HepG2 (cell line): ENCODE data around the gene NRL. TPM values are rescaled to one million over a fixed set of nuclear protein-coding genes. Genes with fewer than 3 reads are reported as not detected.
A peak's percentile ranks its signal among the peaks of the same experiment; 100 is the strongest.

Experiments
- ATAC-seq: fragments of 200-7000 bp; cut with Tn5 transposase; 3 replicates; pipeline ENCODE4 v1.9.1; 2020; ENCODE audit warnings: mild to moderate bottlenecking, moderate library complexity
- BruUV-seq: library from RNA; stranded (reverse); fragments of 400-500 nt; replicated peaks from 2 replicates; lab custom pipeline; 2021; lab: Mats Ljungman, UMichigan
- CTCF ChIA-PET: fragments of 300-600 bp; formaldehyde crosslinking; extraction: SDS; loops from one replicate; lab custom pipeline; 2021; ENCODE audit warnings: low total read pairs, inconsistent platforms, low intra/inter-chr PET ratio; lab: Yijun Ruan, JAX
- POLR2A ChIA-PET: fragments of 350-600 bp; sonication (Branson Sonifier 250); formaldehyde crosslinking; loops from one replicate; lab custom pipeline; 2020; ENCODE audit warnings: antibody characterized with exemption, inconsistent platforms; lab: Yijun Ruan, JAX
- DNase-seq: peaks from one replicate; pipeline ENCODE4 v3.0.0-alpha.2; 2015; ENCODE audit warnings: low spot score
- FAIRE-seq: peaks from 3 replicates; lab custom pipeline; 2011; peaks lifted over from hg19 to GRCh38; lab: Jason Lieb, UNC
- H2AFZ ChIP-seq: one replicate; pipeline ENCODE4 v1.6.1; 2011; ENCODE audit warnings: low read length, inconsistent platforms
- H3K27ac ChIP-seq: fragments of 300-600 bp; 3 replicates; pipeline ENCODE4 v1.8.0; 2011; ENCODE audit warnings: mixed run types, mild to moderate bottlenecking, mixed read lengths, low read length, inconsistent platforms; ENCODE audit not compliant: insufficient read depth; ENCODE audit errors: extremely low read length
- H3K27me3 ChIP-seq, 2 experiments: fragments of 200-600 bp in 1 of 2; 2 replicates in 1 of 2; 3 replicates in 1 of 2; pipeline versions ENCODE4 v1.6.0 to v1.8.0; 2011; ENCODE audit warnings: low read length in 2 of 2, mild to moderate bottlenecking in 2 of 2, moderate library complexity in 2 of 2, inconsistent platforms in 1 of 2; ENCODE audit not compliant: insufficient read depth in 2 of 2, control insufficient read depth in 1 of 2
- H3K36me3 ChIP-seq, 2 experiments: fragments of 200-600 bp in 1 of 2; replicated peaks in 1 of 2; 2 replicates in 1 of 2; 3 replicates in 1 of 2; pipeline versions ENCODE4 v1.5.1 to v1.8.0; 2011; ENCODE audit warnings: low read length in 2 of 2, inconsistent platforms in 1 of 2; ENCODE audit not compliant: insufficient read depth in 2 of 2, control insufficient read depth in 1 of 2
- H3K4me1 ChIP-seq: 2 replicates; pipeline ENCODE4 v1.5.1; 2012; ENCODE audit warnings: low read length, inconsistent platforms; ENCODE audit not compliant: insufficient read depth
- H3K4me2 ChIP-seq: 2 replicates; pipeline ENCODE4 v1.6.0; 2011; ENCODE audit warnings: low read depth, low read length, inconsistent platforms
- H3K4me3 ChIP-seq, 3 experiments: fragments of 200-600 bp in 1 of 3; sonication (generic), shearing (Covaris generic) in 1 of 3; replicated peaks in 1 of 3; 2 replicates each; pipeline ENCODE4 v1.5.1; 2011 to 2016; ENCODE audit warnings: low read length in 3 of 3, inconsistent platforms in 2 of 3, low read depth in 2 of 3, mild to moderate bottlenecking in 2 of 3, control low read depth in 1 of 3, mixed read lengths in 1 of 3; ENCODE audit not compliant: insufficient read depth in 1 of 3
- H3K79me2 ChIP-seq: one replicate; pipeline ENCODE4 v1.6.1; 2011; ENCODE audit warnings: low read length, inconsistent platforms; ENCODE audit not compliant: insufficient read depth
- H3K9ac ChIP-seq: 2 replicates; pipeline ENCODE4 v1.6.0; 2011; ENCODE audit warnings: mild to moderate bottlenecking, low read depth, low read length, inconsistent platforms; ENCODE audit not compliant: insufficient read depth
- H3K9me3 ChIP-seq: 2 replicates; pipeline ENCODE4 v1.5.1; 2012; ENCODE audit warnings: mild to moderate bottlenecking, low read length
- H4K20me1 ChIP-seq: 2 replicates; pipeline ENCODE4 v1.6.0; 2011; ENCODE audit warnings: inconsistent platforms, mild to moderate bottlenecking, low read length, moderate library complexity; ENCODE audit not compliant: insufficient read depth
- CENPT ChIP-seq: sonication (generic); formaldehyde crosslinking; IDR thresholded peaks from 2 replicates; pipeline ENCODE4 v1.8.0; 2022; ENCODE audit warnings: low read depth, mild to moderate bottlenecking, moderate library complexity, missing genetic modification reagents
- CREM ChIP-seq, 2 experiments: sonication (generic) in 1 of 2; formaldehyde crosslinking in 1 of 2; IDR thresholded peaks; 2 replicates each; pipeline versions ENCODE4 v1.4.0 to v1.6.1; 2016 to 2020; ENCODE audit warnings: antibody characterized with exemption in 1 of 2, mild to moderate bottlenecking in 1 of 2, missing genetic modification reagents in 1 of 2
- HOXA3 ChIP-seq: sonication (generic); formaldehyde crosslinking; IDR thresholded peaks from 2 replicates; pipeline ENCODE4 v1.5.0; 2020; ENCODE audit warnings: missing genetic modification reagents
- NR3C1 ChIP-seq: sonication (generic); formaldehyde crosslinking; IDR thresholded peaks from 2 replicates; pipeline ENCODE4 v1.4.0; 2020; ENCODE audit warnings: missing genetic modification reagents
- RBFOX2 ChIP-seq: fragments of 200-400 bp; formaldehyde crosslinking; IDR thresholded peaks from 2 replicates; pipeline ENCODE4 v1.6.1; 2017; ENCODE audit warnings: low read depth, mild to moderate bottlenecking, low read length
- WIZ ChIP-seq: sonication (generic); formaldehyde crosslinking; IDR thresholded peaks from 2 replicates; pipeline ENCODE4 v1.5.1; 2020; ENCODE audit warnings: mild to moderate bottlenecking, missing genetic modification reagents
- ZNF607 ChIP-seq: sonication (generic); formaldehyde crosslinking; IDR thresholded peaks from 2 replicates; pipeline ENCODE4 v1.5.1; 2020; ENCODE audit warnings: missing genetic modification reagents, mild to moderate bottlenecking, borderline replicate concordance
- ZNF616 ChIP-seq: sonication (generic); formaldehyde crosslinking; IDR thresholded peaks from 2 replicates; pipeline ENCODE4 v1.5.0; 2020; ENCODE audit warnings: low read depth, mild to moderate bottlenecking, missing genetic modification reagents
- ZNF75D ChIP-seq: sonication (generic); formaldehyde crosslinking; IDR thresholded peaks from 2 replicates; pipeline ENCODE4 v1.8.1; 2023; ENCODE audit warnings: missing genetic modification reagents, mild to moderate bottlenecking, borderline replicate concordance
- WGBS: methylation state at CpG from one replicate; pipeline ENCODE4 v1.1.6; 2017; ENCODE audit warnings: low lambda C conversion rate; 5-methylcytosine and 5-hydroxymethylcytosine counted together
- in situ Hi-C: cut with HindIII; loops from 2 replicates; pipeline ENCODE4 v1.10.0; 2017; ENCODE audit warnings: low pct_unique_long_range_greater_than_20kb; ENCODE audit not compliant: extremely low pct_ligation_motif_present
- intact Hi-C: fragments of 100-400 bp; cut with micrococcal nuclease; formaldehyde crosslinking; loops from one replicate; pipeline ENCODE4 v1.10.0; 2022; ENCODE audit not compliant: unreplicated experiment
- polyA plus RNA-seq, 8 experiments: library from polyadenylated mRNA; depleted of rRNA in 3 of 8; stranded (reverse) in 7 of 8; unstranded in 1 of 8; fragments of >200 nt; fragmentation: Illumina TruSeq in 4 of 8; extraction: Trizol in 4 of 8; gene quantifications; 2 replicates each; pipeline versions ENCODE4 v1.2.1 to v1.2.3, GENCODE V29; 2011 to 2016; ENCODE audit warnings: low read depth in 4 of 8, missing spikeins in 1 of 8, mixed read lengths in 1 of 8; ENCODE audit not compliant: insufficient read depth in 1 of 8
- total RNA-seq, 5 experiments: library from RNA; depleted of rRNA; stranded (reverse); fragments of >200 nt; fragmentation: Illumina TruSeq; extraction: Trizol; gene quantifications; 2 replicates each; pipeline ENCODE4 v1.2.3, GENCODE V29; 2016; ENCODE audit warnings: low read depth in 1 of 5

NRL gene
- total and polyA plus RNA-seq, 2 of the 13 experiments (the other 11 are each of a cell fraction or from before 2014, with no cell fraction given), result 2.5 to 4.7 TPM

DNA sequence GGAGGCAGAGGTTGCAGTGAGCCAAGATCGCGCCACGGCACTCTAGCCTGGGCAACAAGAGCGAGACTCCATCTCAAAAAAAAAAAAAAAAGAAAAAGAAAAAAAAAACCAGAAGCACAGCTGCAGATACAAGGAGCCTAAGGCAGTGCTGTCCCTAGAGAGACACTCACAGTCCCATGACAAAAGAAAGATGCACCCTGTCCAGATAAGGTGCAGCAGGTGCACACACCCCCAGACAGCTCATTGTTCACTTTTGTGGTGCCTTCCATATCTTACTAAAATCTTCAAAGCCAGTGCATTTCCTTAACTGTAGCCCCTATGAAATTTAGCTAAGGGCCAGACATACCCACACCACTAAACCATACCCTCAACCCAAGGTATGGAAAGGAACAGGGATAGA is 7.7 kb upstream of the NRL start:
- CTCF ChIA-PET, result no interaction called here
- no peak for FAIRE-seq

DNA sequence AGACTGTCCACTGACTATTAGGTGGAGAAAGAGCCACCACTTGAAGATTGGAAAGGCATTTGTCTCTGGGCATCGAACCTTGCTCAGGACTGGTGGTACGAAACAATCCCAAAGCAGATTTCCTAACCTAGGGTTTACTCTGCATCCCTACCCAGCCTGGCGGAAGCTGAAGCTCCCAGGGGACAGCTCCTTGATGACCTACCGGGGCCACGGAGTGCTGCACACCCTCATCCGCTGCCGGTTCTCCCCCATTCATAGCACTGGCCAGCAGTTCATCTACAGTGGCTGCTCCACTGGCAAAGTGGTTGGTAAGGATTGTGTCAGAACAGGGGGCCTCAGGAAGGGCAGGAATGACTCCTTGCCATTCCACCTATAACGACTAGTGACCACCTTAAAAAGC is 6.5 kb upstream of the NRL start:
- H2AFZ ChIP-seq, result no peak overlapping the region
- H3K9ac ChIP-seq, result no peak overlapping the region
- in situ Hi-C loops, result loop anchor here (25.0 kb wide), 1 partner anchor 1534 kb away; the partner anchor contains the start of genes ABHD4 and DAD1
- no peaks in the 10 kb centered on the region for H3K9me3 ChIP-seq
- no peak for DNase-seq
- peaks cover 17% of the 10 kb centered on the region for H3K4me1 ChIP-seq
- no peak for FAIRE-seq
- WGBS, result 96% methylated on average over 8 of the region's 8 CpGs
- H3K36me3 ChIP-seq, result peaks cover 66 to 74% of the 10 kb centered on the region in 2 experiments
- peaks cover 22% of the 10 kb centered on the region for H3K79me2 ChIP-seq
- H3K4me2 ChIP-seq, result no peak overlapping the region
- H4K20me1 ChIP-seq, result no peaks in the 10 kb centered on the region
- ATAC-seq, result no peak
- POLR2A ChIA-PET, result interaction anchor here (10.3 to 15.5 kb wide), 2 partner anchors 12 to 26 kb away, joined by 279 to 977 read pairs; partner anchors contain the start of genes EMC9, FITM1, PSME1 and PSME2
- BruUV-seq, result no TSS peak
- CTCF ChIA-PET, result no interaction called here
- TF ChIP-seq CREM (IDR thresholded peaks at IDR 0.05), result no peak
- TF ChIP-seq CREM (CRISPR knock-in tag; IDR thresholded peaks at IDR 0.05), result peak; percentile 47; the same call in 1 of the 2 replicates
- TF ChIP-seq HOXA3, result 0 out of 2 replicates have a peak, but pooled peaks have one; percentile 13
- 0 out of 2 replicates have a peak, but pooled peaks have one; percentile 25 for TF ChIP-seq RBFOX2
- TF ChIP-seq NR3C1 (CRISPR knock-in tag), result peak; percentile 38; the same call in 1 of the 2 replicates
- TF ChIP-seq WIZ (CRISPR knock-in tag), result 0 out of 2 replicates have a peak, but pooled peaks have one; percentile 61
- TF ChIP-seq ZNF75D (CRISPR knock-in tag), result no peak
- no peak for TF ChIP-seq ZNF616
- intact Hi-C loops, result no loop called here
- H3K27ac ChIP-seq, result no peak overlapping the region
- no peaks in the 10 kb centered on the region for H3K27me3 ChIP-seq
- no peak overlapping the region for H3K4me3 ChIP-seq

More for the DNA sequence above, 7.7 kb upstream of the NRL start:
- Histone ChIP-seq H3K4me1 (peaks cover 5% of the 10 kb centered on the region; the same call in 1 of the 2 replicates), H2AFZ (no peak overlapping the region), H3K4me2 (no peak overlapping the region), H3K27ac (no peak overlapping the region), H3K4me3 (no peak overlapping the region), H4K20me1 (no peaks in the 10 kb centered on the region), H3K79me2 (peaks cover 10% of the 10 kb centered on the region), H3K9ac (no peak overlapping the region), H3K36me3 (peaks cover 56 to 62% of the 10 kb centered on the region in 2 experiments), H3K27me3 (no peaks in the 10 kb centered on the region), H3K9me3 (no peaks in the 10 kb centered on the region)
- in situ Hi-C loops (loop anchor here (25.0 kb wide), 1 partner anchor 1535 kb away; the partner anchor contains the start of genes ABHD4 and DAD1), intact Hi-C loops (no loop called here)
- POLR2A ChIA-PET, result interaction anchor here (0.7 to 22.7 kb wide), 5 partner anchors 2 to 66 kb away, joined by 3 to 977 read pairs (median 279); partner anchors contain the start of genes DCAF11, EMC9, FITM1 and IPO4
- ATAC-seq (no peak; the same call in 2 of the 3 replicates), DNase-seq (no peak)
- WGBS, result 82% methylated on average over 4 of the region's 4 CpGs
- no peak for TF ChIP-seq ZNF607 (CRISPR knock-in tag)
- peak; percentile 40; the same call in 1 of the 2 replicates for TF ChIP-seq RBFOX2
- 0 out of 2 replicates have a peak, but pooled peaks have one; percentile 34 for TF ChIP-seq CENPT
- BruUV-seq, result no TSS peak
